Measurements from ENCODE around the gene PPP1R9A.

The PPP1R9A gene

DNA sequence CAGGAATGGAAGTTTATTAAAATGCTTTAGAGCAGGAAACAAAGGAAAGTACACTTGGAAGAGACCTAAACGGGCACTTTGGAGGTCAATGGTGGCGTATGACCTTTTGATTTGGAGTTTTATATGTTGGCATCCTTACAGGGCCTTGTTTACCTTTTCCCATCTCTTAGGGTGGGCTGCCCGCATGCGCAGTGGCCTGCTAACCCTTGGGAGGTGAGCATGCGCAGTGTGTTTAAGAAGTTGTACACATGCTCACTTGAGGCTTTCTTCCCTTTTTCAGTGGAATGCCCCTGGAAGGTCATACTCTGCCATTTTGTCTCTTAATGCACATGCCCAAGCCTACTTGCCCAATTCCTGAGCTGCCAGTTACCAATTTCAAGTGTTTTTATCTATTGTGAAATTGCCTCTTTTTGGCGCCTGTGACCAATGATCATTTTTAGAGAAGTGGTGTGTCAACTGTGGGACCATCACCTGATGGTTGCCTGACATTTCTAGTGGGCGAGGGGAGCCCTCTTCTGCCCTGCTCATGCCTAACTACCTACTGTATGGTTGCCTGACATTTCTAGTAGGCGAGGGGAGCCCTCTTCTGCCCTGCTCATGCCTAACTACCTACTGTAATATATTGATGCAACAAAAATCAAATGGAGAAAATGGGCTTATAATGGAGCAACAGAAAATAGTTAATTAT, 138.0 kb downstream of the PPP1R9A start:
- FAIRE-seq, result no peak

DNA sequence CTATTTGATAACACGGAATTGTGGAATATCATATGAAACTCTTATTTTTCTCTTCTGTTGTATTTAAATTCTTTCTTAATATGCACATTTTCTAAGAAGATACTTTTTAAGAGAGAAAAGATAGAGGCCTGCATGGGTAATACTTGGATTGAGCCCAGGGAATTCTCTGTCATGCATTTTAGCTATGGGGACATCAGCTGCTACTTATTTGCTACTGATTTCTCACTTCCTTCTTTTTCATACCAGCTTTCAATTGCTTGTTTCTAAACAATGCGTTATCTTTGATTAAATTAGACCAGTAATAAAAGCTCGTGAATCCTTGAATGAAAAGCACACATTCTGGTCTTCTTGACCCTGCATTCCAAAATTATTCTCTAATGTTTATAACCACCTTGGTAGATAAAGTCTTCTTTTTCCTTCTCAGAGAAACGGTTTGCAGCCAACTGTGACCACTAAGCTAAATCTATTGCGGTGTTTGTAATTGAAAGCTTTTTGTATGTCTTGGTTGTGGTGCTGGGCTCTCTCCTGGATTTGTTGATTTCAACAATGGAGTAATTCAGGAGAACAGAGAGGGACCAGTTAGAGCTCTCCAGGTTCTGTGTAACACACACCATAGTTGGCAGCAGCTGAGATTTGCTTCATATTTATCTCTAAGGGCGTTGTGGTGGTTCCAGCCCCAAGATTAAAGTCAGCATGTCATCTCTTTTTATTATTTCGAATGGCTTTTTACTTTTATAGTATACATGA, 139.3 kb downstream of the PPP1R9A start:
- peak; percentile 9 for FAIRE-seq

DNA sequence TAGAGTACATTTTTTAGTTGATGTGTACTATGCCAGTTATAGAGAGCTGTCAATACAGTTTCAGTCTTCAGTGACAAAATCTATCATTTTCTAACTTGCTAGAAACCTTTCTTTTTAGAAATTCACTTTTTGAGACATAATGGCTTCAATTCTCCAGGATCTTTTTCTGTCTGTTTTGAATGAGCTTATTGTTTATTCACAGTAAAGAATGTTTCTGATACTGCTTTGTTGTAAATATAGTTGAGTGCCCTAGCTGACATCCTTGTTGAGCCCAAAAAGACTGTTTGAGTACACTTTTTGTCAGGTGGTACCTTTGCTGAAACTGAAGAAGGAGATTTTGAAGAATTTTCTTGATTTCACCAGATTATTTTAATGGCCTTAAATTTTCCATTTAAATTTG, 139.9 kb downstream of the PPP1R9A start:
- FAIRE-seq, result no peak

DNA sequence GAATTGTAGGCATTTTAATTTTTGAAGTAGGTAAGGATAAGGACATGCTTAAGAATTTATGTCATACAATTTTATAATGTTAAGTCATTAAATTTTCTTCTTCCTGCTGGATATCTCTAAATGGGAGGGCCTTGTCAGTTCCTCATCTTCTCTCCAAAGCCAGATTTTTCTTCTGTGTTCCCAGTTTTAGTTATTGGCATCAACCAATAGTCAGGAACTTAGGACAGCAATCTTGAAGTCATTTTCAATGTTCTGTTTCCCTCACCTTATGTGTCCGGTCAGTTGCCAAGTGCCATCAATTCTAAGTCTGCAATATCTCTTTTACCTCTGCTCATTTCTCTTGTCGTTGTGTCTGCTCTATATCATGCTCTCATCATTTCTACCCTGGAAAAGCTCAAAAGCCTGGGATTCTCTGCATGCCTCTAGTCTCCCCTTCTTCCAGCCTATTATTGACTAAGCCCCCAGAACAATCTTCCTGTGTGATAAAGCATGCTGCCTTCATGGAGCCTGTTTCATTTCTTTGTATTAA, 145.2 kb downstream of the PPP1R9A start:
- FAIRE-seq, result no peak

DNA sequence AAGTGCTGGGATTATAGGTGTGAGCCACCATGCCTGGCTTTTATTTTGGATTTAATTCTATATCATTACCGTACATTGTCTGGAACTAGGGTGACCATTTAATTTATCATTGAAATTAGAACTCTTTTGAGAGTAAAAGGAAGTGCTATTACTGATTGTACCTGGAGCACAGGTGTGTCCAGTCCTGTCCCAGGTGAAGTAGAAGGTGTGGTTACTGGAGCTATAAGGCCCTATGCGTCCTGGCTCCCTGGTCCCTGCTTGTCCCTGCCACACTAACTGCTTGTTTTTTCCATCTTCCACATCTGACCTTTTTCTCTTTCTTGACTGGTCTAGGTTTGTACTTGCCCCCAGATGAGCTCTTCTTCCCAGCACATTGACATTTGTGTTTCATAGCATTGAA, 147.0 kb downstream of the PPP1R9A start:
- no peak for FAIRE-seq

DNA sequence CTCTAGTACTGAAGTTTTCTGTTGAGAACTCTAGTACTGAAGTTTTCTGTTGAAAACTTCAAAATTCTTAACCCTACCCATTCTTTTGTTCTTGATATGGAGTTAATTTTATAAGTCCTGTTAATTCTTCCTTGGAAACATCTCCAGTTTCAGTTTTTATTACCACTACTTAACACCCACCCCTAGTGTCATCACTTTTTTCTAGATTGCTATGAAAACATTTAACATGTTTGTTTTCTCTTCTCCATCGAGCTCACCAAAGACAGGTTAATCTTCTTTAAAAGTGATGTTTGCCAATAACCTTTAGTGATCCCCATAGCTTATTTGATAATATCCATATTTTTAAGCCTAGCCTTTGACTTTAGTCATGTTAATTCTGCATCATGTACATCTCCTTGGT, 147.9 kb downstream of the PPP1R9A start:
- FAIRE-seq, result peak; percentile 5

DNA sequence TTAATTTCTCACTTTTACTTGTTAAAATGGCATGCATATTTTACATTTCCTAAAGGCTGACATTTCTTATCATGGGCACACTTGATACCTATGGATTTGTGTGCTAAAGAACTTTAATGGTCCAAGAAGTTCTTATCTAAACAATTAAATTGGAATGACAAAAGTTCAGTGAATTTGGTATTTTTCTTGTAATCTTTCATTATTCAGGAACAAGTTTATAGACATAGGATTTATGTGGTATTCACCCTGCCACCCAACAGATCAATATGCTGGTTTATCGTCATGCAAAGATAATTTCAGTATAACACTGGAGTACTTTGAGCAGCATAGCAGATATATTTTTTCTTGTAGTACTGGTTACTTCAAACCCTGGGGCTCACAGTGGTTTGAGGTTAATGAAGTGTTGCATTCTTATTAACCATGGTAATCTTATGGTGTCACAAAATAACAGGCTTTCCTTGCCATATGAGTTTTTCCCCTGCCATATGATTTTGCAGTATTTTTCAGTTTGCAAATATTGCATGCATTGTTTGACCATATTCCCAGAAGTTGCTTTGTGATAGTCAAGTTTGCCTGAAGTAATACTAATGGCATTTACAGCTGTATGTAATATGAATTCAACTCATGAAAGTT, 148.8 kb downstream of the PPP1R9A start:
- peak; percentile 27 for FAIRE-seq

DNA sequence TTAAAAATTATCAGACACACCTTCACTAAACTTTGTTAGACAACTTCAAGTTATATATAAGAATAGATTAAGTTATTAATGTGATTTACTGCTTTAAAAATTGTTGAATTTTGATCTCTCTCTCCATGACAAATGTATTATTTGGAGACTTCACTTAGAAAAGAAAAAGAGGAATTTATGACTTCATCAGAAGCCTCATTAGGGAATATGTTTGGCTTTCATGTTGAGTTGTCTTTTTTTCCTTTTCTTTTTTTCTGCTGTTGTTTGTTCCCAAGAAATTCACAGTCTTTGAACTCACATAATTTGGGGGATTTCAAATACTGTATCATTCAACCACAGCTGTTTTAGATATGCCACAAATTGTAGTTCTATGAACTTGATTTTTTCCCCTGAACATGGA, 149.5 kb downstream of the PPP1R9A start:
- FAIRE-seq, result peak; percentile 51

DNA sequence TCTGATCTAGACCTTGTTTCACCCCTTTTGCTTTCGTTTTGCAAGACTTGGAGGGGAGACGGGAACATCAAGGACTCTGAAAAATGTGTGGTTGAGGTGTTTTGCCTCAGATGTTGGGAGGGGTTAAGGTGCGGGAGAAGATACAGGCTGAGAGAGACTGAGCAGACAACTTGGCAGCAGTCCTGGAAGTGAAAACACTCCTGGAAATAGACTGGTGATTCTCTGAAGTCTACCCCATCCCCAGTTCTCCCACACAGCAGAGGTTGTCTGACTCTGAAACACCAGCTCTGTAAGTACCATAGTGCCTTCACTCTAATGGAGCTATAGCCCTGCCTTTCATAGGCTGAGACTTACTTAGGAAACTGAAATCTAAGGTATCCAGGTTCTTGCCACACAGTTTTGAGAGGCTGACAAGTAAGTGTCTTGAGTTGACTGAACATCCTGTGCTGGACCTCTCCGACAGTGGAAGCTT, 152.5 kb downstream of the PPP1R9A start:
- FAIRE-seq, result no peak

DNA sequence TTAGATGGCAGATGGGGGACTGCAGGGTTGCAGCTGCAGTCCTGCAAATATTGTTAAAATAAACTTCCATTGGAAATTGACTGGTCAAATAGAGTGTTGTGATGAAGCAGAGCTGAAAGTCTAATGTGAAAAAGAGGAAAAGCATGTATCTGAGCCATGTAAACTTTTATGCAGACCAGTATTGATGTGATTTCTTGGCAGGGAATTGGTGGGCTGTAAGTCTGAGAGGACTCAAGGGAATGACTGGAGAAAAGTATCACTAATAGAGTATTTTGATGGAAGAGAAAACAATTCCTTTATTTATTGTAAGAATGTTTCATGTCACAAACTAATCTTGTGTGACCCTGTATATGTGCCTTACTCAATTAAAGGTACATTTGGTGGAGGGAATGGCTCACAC, 155.5 kb downstream of the PPP1R9A start:
- FAIRE-seq, result no peak

DNA sequence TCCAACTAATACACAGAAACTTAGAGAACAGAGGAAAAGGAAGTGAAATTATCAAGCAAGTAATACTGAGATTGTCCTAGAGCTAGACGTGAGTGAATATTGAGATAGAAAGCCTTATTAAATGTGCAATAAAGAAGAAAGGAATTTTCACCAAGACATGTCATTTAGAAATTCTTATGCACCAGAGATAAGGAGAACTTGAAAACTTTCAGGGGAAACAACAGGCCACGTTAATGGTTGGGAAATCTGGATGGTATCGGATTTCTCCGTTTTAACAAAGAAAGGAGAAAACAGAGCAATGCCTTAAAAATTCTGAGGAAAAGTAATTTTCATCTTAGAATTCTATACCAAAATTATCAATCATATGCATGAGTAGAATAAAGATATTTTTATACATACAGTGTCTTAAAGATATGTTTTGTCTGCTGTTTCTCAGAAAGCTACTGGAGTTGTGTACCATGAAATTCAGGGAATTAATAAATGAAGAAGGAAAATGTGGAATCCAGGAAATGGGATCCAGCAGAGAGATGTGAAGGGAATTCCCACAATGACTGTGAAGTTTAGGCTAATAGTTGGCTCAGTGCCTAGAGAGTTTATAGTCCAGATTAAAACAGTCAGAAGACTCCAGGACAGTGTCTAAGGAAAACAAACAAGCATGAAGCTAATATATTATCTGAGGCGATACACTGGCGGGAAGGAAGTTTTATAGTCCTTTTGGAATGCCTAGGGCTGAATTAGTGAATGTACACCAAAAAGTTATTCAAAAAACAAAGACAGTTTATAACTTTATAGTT, 159.5 kb downstream of the PPP1R9A start:
- FAIRE-seq, result no peak

DNA sequence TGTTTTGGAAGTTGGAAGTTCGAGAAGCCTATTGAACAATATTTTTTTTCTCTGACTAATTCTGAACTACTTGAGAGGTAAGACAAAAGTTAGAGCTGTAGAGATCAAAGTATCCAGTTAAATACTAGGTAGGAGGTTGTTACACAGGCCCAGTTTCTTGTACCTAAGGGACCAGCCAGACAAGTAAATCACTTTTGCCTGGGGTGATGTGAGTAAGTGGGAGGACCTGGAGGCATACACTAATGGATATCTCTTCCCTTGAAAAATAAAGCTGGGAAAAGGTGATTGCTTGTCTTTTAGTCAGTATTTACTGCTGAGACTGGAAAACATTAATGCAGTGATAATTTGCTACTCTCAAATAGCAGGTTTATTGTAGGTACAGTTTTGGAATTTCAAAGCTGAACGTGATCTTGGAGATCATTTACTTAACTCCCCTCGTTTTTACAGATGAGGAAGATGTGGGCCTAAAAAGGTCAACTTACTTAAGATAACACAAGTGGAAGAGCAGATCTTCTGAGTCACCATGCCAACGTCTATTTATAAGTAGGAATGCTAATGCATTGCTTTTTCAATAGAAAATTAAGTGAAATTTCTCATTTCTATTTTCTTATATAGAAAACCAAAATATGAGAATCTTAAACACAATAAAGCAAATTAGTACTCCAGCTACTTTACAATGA, 181.3 kb downstream of the PPP1R9A start:
- FAIRE-seq, result peak; percentile 43

DNA sequence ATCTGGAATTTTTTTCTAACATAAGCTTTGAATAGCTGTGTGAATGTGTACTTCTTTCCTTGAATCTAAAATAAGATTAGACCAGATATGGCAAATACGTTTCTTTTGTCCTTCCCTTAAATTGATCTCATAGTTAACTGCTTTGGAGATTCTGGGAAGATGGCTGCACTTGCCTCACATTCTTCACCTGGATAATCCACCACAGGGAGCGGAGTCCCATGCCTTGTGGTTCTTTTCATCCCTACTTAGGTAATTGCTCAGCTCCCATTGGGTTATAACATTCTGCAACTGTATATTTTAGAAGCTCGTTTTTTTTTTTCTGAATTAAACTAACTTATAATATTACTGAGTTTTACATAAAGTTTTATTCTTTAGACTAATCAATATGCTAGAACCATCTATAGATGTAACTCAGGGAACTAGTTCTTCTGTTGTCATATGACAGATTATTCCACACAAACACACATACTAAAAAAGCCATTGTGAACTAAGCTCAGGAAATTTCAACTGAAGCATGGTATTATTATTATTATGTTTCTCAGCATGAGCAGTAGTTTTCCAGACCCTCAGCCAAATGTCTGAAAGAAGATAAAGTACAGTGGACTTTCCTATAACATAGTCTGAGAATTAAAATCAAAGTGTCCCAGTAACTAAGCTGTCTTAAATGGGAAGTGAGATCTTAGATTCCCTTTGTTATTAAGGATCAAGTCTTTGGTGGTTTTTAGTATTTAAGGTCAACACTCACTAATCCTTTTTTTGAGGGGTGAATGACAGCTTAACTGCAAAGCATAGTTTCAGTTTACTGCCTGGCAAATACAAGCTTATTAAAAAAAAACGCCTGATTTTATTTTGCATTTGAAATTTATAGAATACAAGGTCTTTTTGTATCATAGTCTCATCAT, 182.3 kb downstream of the PPP1R9A start:
- FAIRE-seq, result peak; percentile 49

DNA sequence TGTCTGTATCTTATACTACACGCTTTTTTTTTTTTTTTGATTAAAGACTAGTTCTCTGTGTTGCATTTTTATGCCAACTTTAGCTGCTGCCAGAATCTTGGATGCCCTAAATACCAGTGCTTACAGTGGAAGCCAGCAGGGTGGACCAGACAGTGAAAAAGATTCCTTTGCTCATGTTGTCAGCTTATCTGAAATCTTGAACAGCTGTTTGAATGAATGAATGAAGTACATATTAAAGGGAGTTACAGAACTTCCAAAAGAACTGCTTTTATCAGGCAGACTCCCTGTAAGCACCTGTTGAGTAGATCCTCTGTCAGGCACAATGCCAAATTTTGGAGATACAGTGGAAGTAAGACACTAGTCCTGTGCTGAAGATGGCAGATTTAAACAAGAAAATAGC, 184.9 kb downstream of the PPP1R9A start:
- no peak for FAIRE-seq

DNA sequence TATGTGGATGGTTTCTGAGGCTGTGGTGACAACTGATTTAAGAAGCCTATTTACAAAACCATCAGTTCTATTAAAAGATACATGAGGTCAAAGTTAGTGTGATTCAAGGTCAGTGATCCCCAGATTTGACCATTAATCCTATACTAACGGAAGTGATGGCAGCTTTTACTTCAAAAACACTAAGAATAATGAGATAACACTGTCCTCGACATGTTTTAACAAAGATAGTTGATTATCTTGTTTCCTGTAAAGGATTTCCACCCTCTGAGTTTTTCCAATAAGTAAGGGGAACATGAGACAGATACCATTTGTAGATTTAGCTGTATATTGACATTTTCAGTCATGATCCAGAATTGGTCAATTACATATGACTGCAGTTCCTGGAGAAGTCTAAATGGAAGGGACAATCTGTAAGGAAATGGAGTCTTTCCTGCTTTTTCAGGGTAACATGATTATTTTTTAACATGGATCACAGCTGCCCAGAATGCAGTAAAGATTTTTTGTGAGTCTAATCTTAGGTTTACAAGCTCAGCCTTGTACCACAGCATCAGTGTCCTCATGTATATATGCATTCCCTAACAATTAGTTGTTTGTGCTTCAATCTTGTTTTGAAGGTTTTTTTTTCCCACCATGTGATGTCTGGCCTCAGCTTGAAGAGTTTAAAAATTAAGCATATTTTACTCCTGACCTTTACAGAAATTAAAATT, 188.0 kb downstream of the PPP1R9A start:
- peak; percentile 49 for FAIRE-seq

DNA sequence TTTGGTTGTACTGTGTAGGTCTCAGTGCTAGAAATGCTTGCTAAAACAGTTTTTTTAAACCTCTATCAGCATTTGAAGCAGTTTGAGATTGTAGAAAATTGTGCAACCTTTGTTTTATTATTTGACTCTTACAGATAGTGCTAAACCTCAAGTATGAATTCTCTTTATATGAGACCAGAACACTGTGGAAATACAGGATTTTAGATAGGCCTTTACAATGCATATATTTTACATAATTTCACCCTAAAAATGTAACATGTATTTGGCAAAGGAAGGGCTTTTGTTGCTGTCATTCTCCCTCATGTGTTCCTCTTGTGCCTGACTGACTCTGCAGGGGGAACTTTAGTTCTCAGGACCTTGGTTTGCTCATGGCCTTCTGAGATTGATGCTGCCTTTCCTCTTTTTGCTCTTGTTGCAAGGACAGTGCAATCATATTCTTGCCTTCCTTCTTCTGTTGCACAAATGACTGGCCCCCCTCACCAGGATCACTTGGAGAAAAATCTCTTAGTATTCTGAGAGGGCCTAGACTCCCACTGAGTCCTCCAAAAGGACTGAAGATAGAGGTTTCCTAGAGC, 188.7 kb downstream of the PPP1R9A start:
- no peak for FAIRE-seq

DNA sequence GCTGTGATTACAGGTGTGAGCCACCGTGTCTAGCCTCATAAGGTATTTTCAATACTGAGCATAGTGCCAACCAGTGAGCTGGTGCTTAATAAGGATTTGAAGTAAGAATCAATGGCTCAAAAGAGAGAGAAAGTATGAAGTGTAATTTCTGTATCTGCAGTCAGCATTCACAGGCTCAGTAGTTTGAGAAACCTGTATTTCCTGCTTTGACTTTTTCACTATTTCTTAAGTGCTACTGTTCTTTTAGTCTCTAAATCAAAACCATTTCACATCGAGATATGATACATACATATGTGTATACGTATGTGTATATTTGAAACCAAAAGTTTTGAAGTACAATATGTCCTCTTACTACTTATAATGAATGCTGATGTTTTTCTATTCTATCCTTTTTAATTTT, 189.9 kb downstream of the PPP1R9A start:
- no peak for FAIRE-seq

DNA sequence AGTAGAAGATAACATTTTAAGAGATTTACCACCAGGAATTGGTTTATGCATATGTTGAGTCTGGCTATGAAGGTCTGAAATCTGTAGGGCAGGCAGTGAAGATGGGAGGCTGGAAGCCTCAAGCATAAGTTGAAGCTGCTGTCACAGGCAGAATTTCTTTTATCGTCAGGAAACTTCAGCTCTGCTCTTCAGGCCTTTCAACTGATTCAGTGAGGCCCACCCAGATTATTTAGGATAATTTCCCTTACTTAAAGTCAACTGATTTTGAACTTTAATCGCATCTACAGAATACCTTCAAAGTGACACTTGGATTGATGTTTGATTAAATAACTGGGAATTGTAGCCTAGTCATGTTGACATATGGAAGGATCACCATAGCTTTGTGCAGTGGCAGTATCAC, 190.5 kb downstream of the PPP1R9A start:
- no peak for FAIRE-seq

DNA sequence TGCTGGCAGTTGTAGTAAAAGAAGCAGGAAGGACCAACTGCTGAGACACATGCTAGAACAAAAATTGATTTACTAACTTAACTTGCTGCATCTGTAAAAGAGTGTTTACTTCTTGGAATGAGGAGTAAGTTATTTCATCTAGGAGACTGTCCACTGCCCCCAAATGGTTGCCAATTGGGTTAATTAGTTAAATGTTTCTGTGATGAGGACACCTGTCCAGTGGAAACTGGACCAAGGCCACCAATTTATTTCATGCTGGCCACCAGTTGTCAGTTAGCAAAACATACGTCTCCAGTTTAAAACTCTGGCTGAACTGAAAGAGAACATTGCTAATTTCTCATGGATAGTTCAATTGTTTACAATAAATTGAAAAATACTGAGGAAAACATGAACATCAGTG, 191.7 kb downstream of the PPP1R9A start:
- FAIRE-seq, result no peak

DNA sequence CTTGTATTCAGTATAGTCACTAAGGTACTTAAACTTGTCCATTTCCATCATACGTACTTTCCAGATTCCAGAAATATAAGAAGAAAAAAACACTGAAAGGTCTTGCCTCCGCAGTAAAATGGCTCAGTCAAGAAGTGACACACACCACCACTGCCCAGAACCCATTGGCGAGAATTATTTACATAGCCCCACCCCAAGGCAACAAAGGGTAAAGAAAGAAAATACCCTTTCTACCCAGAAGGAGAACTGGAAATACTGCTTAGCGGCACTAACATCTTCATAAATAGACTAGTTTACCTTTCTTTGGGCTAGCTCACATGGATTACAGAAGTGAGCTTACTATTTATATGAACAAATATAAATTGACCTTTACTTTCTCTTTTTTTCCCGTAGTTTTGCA, 194.0 kb downstream of the PPP1R9A start:
- FAIRE-seq, result no peak

All from islet of Langerhans (tissue), 1 donor.